ENCODE data around the gene MAP6.
A peak's percentile ranks its signal among the peaks of the same experiment; 100 is the strongest.
"Not testable (repeated sequence)": the region's sequence is repeated elsewhere in the genome, so short reads cannot be mapped to it uniquely, and the experiment has no call there.

The MAP6 gene

DNA sequence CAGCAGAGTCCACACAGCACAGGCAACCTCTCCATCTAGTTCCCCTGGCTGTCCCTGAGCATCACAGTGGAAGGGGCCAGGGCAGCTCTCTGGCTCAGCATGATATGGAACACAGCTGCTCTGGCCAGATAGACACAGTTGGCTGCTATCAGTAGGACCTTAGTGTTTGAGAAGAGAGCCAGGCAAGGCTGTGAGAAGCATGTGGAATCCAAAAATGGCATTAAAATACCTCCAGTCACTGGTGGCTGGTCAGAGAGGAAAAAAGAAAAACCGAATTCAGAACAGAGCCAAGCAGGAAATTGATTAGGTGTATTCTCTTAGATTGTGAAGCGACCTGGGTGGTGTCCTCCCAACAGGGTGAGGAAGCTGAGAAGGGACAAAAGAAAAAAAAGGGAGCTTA, 78.9 kb downstream of the MAP6 start:
- DNase-seq, result no peak

DNA sequence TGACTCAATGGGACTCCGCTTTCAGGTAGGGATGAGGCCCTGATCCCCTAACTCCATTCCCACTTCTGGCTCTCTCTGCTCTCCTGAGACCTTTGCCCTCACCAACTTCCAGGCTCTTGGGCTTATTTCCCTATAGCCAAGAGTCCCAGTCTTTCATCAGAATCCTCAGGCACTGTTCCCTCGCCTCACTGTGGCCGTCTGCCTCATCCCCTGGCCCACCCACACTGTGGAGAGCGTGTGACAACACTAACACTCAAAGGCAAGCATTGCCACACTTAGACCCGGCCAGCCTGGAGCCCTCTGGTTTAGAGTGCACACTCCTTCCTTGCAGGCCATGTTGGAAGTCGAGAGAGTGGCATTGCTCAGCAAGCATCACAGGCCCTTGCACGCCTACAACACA, 79.8 kb downstream of the MAP6 start:
- DNase-seq, result no peak

DNA sequence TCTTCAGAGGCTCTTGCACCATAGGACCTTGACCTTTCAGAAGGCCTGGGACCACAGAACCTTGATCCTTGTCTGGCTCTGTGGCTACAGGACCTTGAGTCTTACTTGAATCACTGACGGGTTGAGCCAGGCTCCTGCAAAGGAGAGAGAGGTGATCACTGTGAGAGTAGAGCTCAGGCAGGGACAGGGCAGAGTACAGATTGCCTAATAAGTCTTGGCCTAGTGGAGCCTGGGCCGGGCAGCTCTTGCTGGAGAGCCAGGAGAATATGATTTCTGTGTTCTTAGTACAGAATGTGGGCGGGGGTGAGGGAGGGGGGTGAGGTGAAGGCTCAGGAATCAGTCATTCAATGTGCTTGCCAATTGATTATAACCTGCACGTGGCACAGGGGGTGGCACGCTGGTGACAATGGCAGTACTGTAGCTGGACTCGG, 80.8 kb downstream of the MAP6 start:
- DNase-seq, result no peak

- no peak for DNase-seq
Measured at GRCh38 chr11:75586395-75586794, 82.4 kb downstream of the MAP6 start.

DNA sequence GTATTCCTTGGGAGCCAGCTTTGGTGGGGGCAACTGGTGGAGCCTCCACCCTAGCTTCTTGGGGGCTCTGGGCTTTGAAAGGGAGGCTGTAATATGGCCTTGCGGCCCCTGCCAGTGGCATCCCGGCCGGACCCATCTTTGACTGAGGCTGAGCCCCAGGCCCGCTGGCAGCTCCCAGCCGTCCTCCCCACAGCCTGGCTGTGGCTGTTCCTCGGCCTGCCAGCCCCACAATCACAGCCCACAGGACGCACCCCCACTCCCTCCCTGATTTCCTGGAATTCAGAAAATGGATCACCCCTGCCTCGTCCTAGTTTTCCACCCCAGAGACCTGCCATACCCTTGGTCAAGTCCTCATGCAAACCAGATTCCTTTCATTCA, 83.6 kb downstream of the MAP6 start:
- DNase-seq, result no peak

DNA sequence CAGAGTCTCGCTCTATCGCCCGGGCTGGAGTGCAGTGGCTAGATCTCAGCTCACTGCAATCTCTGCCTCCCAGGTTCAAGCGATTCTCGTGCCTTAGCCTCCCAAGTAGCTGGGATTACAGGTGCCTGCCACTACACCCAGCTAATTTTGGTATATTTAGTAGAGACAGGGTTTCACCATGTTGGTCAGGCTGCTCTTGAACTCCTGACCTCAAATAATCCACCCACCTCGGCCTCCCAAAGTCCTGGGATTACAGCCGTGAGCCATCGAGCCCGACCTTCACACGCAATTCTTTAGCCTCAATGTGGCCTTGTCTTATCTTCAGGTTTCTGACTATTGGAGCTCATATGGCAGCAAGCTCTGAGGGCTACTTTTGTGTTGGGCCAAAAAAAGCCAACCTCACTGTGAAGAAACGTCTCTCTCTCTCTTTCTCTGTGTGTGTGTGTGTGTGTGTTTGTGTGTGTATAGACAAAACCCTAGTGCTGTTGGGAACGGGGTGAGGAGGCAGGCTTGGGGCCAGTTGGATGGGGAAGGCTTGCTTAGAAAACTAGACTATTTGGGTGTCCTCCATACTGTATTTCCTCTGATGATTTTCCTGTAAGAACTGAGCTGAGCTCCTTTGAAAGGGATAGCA, 84.1 kb downstream of the MAP6 start:
- not testable (repeated sequence) for DNase-seq

DNA sequence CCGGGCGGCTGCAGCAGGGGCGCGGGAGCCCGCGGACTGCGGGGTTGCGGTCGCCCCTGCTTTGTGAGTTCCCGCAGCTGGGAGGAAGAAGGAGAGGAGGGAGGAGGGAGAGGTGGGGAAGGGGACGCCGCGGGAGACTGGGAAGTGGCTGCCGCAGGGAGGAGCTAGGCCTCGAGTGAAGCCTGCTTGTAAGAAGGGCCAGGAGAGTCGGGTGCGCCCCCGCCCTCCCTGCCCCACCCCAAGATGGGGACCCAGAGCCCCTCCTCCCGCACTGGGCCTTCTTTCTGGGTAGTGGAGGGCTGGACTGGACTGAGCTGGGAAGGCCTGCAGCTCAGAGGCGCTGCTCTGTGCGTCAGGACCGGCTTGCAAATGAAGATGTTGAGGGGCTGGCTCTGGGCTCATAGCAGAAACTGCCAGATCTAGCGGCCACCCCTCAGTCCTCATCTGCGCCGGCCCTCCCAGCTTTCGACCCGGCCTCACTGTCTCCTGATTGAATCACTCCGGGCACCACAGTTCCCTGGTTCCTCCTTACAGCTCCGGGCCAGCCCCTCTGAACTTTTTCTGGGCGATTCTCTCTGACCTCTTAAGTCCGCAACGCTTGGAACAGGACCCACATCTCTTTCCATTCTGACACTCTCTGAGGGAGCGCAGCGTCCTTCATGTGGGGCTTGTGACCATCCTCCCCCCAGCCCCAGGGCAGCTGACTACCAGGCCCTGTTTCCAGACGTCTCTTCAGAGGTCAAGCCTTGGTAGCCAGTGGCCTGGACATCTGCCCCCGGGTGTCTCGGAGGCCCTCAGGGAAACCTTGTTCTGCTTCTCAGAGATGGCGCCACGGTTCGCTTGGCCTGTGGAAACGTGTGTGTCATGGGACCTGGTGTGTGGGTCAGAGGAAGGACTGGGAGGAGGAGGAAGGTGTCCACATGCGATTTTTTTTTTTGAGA, 84.8 kb downstream of the MAP6 start:
- no peak for DNase-seq

DNA sequence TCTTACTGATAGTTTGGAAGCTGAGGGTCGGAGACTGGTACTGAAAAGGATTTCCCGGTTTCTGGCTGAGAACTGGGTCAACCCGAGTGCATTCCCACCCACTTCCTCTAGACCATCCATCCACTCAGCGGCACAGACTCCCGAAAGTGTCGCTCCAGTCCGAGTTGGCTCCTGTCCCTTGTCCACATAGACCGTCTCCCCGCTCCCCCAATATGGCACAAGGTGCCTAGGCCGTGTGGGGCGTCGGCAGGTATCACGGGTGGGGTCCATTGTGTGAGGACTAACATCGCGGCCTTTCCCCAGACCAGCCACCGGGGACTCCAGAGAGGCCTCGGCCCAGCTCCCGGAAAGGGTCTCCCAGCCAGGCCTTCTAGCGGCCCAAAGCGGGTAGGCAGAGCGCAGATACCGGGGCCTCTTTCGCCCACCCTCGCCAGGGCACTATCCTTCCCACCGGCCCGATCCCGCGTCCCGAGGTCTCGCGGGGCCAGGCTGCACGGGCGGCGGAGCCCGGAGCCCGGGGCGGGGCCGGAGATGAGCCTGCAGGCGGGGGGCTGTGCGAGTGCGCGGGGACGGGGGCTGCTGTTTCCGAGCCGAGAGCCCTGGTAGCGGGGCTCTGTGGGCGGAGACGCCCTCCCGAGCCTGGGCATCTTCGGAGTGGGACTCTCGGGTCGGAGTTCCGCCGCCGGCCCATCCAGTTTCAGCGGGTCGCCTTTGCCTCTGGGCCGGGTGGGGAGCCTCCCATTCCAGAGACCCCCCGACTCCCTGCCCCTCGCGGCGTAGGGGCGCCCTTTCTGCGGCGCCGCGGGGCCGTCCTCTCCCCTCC, 85.7 kb downstream of the MAP6 start:
- DNase-seq, result no peak

DNA sequence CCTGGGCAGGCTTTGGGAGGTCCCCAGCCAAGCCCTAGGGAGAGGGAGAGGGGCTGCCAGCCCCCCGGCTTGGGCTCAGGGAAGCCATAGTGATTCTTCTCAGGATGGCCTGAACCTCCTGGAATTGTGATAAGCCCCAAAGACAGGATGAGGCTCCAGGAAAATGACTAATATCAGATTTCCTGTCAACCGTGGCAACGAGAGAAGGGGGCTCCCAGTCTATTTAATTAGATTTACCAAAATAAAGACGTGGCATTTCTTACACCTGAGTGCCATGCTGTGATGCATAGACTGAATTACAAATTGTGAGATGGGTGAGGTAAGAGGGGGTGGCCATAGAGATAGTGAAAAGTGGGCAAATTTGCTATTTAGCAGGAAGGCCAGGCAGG, 86.3 kb downstream of the MAP6 start:
- DNase-seq, result no peak

DNA sequence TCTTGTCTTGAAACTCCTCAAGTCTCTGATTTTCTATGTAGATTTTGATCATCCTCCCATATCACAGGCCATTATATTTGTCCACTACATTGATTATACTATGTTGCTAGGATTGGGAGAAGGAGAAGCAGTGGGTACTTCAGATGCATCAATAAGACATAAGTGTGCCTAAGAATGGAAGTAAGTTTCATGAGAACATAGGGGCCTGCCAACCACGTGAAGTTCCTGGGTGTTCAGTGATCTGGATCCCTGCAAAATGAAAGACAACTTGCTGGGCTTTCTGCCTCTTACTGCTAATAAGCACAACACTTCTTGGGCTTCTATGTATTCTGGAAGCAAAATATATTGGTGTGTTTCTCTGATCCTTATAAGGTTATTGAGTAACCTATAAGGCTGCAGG, 89.0 kb downstream of the MAP6 start:
- no peak for DNase-seq

DNA sequence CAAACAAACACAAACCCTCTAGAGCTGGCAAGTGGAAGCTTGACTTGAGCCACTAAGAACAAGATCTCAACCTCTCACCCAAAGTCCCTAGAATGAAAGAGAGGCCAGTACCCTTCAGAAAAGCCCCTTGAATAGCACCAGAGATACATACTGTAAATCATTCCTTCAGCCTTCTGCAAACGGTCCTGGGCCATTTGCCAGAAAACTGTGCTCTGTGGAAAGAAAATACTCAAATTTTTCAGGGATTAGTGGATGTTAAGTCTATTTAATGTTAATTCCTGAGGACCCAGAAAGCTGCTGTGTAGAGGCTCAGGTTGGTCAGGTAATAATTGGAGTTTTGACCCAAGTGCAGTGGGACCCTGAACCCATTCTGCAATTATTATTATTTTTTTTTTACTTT, 89.9 kb downstream of the MAP6 start:
- DNase-seq, result no peak

- peak; percentile 61 for DNase-seq
Measured at GRCh38 chr11:75577207-75577606, 91.6 kb downstream of the MAP6 start.

- no peak for DNase-seq
Measured at GRCh38 chr11:75576499-75576918, 92.3 kb downstream of the MAP6 start.

GRCh38 chr11:75576017-75576416, 92.8 kb downstream of the MAP6 start:
- no peak for DNase-seq

DNA sequence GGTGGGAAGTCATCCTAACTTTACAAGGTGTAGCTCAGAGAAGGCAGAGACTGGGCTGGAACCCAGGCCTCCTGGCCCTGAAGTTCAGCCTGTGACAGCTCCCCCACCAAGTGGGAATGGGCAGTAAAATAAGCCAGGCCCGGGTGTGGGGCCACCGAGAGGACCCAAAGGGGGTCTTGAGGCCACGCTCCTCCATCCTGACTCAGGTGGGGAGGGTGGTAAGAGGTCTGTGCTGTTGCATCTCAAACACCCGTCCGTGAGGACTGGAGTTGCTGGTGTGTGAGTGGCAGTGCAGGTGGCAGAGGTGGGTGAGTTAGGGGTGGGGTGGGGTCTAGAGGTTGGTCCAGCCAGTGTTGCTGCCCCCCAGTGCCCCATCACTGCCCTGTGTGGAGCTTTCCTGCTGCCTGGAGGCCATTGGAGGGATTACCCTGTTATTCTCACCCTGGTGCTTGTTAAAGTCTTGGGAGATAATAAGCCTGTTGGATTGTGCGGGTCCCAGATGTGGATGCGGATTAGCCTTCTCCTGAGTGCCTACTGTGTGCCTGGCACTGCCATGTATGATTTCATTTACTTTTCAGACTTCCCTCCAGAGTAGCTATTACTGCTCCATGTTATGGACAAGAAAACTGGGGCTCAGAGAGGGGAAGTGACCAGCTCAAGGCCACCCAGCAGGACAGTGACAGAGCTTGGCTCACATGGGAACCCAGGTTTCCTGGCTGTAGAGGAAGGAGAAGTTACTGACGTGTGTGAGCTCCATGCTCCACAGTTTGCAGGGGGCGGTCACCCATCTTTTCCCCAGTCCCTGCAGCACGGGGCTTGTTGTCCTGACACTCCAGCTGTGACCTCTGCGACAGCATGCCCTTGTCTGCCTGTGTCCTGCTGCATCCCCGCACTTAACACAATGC, 93.9 kb downstream of the MAP6 start:
- no peak for DNase-seq

DNA sequence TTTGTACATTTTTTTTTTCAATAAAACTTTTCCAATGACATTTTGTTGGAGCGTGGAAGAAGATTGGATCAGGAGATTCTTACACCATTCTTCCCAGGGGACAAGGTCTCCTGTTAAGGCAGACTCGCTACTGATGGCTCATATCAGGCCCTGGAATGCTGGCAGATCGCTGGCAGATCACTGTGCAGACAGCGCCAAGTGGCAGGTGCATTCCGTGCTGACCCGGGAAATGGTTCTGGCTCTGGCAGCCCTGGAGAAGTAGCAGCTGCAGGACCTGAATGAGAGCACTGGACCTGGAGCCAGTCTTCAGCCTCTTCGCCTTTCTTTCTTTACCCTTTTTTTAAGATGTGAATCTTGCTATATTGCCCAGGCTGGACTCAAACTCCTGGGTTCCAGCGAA, 96.1 kb downstream of the MAP6 start:
- DNase-seq, result no peak

DNA sequence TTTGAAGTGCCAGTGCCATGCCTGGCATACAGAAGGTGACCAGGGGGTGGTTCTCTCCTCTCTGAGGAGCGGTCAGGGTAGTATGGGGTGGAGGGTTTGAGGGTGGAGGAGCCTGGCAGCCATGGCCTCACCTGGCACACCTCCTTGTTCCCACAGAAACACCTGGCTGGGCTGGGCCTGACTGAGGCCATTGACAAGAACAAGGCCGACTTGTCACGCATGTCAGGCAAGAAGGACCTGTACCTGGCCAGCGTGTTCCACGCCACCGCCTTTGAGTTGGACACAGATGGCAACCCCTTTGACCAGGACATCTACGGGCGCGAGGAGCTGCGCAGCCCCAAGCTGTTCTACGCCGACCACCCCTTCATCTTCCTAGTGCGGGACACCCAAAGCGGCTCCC, 97.2 kb downstream of the MAP6 start:
- DNase-seq, result no peak

- DNase-seq, result no peak
Measured at GRCh38 chr11:75570559-75571139, 98.2 kb downstream of the MAP6 start.

DNA sequence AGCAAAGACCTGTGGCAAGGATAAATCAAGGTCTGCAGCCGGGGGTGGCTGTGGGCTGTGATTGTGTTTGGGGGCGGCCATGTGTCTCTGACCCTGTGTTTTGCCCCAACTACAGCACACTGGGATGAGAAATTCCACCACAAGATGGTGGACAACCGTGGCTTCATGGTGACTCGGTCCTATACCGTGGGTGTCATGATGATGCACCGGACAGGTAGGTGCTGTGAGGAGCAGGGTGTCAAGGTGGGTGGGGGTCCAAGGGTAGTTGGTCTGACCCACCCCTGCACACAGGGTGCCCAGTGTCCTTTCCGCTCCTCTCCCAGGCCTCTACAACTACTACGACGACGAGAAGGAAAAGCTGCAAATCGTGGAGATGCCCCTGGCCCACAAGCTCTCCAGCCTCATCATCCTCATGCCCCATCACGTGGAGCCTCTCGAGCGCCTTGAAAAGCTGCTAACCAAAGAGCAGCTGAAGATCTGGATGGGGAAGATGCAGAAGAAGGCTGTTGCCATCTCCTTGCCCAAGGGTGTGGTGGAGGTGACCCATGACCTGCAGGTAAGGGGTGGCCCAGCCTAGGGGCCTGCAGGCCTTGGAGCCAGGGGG, 100.1 kb downstream of the MAP6 start:
- no peak for DNase-seq

GRCh38 chr11:75567971-75568370, 100.9 kb downstream of the MAP6 start:
- DNase-seq, result no peak

DNA sequence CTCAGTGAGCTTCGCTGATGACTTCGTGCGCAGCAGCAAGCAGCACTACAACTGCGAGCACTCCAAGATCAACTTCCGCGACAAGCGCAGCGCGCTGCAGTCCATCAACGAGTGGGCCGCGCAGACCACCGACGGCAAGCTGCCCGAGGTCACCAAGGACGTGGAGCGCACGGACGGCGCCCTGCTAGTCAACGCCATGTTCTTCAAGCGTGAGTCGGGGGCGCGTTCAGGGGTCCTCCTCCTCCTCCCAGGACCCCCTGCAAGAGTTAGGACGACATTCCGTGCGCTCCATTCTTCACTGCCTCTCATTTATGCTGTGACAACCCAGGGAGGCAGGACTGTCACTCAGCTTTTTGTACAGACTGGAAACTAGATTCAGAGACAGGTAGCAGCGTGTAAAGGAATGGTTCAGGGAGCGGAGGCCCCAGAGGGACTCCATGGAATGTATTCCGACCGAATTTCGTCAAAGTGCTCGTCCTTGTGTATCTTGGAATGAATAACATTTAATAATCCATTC, 102.0 kb downstream of the MAP6 start:
- DNase-seq, result no peak

Measured in stimulated activated CD4-positive, alpha-beta T cell treated with anti-CD3 and anti-CD28 coated beads, Interleukin-12 subunit alpha, Interleukin-12 subunit beta, amount 100 ng/mL, for 4 hours (primary cell).